GM12878 (cell line): ENCODE measurements around the gene LYSMD2. TPM values are rescaled to one million over a fixed set of nuclear protein-coding genes. Genes with fewer than 3 reads are reported as not detected.

Source experiments
- ASH2L ChIP-seq: fragments of 300-600, 200-600 bp; sonication (generic); IDR thresholded peaks from 2 replicates; pipeline ENCODE4 v1.6.1; 2017; ENCODE audit warnings: low read depth, mild to moderate bottlenecking, borderline replicate concordance
- CHD4 ChIP-seq: fragments of 200-600 bp; sonication (generic); IDR thresholded peaks from 2 replicates; pipeline ENCODE4 v1.6.1; 2016; ENCODE audit warnings: mild to moderate bottlenecking
- ETV6 ChIP-seq, 2 experiments: fragments of 450-650 bp in 1 of 2; IDR thresholded peaks in 1 of 2; conservative IDR thresholded peaks in 1 of 2; 2 replicates each; pipeline ENCODE4 v1.6.1; 2014; ENCODE audit warnings: antibody characterized with exemption in 1 of 2, borderline replicate concordance in 1 of 2, low read depth in 1 of 2, mild to moderate bottlenecking in 1 of 2, moderate library complexity in 1 of 2
- FOXM1 ChIP-seq: IDR thresholded peaks from 2 replicates; pipeline ENCODE4 v1.6.1; 2012; ENCODE audit warnings: low read depth, mild to moderate bottlenecking, inconsistent platforms, low read length, moderate library complexity
- GATAD2B ChIP-seq: fragments of 450-650 bp; conservative IDR thresholded peaks from 2 replicates; pipeline ENCODE4 v1.6.1; 2017; ENCODE audit warnings: low read depth, mild to moderate bottlenecking, moderate library complexity
- IRF5 ChIP-seq: fragments of 450-650 bp; IDR thresholded peaks from 2 replicates; pipeline ENCODE4 v1.6.1; 2017; ENCODE audit warnings: borderline replicate concordance
- KLF5 ChIP-seq: fragments of 450-650 bp; IDR thresholded peaks from 2 replicates; pipeline ENCODE4 v1.6.1; 2014; ENCODE audit warnings: mild to moderate bottlenecking; ENCODE audit not compliant: partially characterized antibody
- POLR2A ChIP-seq: IDR thresholded peaks from 2 replicates; pipeline ENCODE4 v1.6.1; 2011; ENCODE audit warnings: low read depth, mild to moderate bottlenecking, low read length
- SMC3 ChIP-seq: IDR thresholded peaks from 2 replicates; pipeline ENCODE4 v1.6.1; 2011; ENCODE audit warnings: low read length, improper control_type of control experiment, borderline replicate concordance
- TARDBP ChIP-seq: IDR thresholded peaks from 2 replicates; pipeline ENCODE4 v1.6.1; 2016; ENCODE audit warnings: borderline replicate concordance
- TCF7 ChIP-seq: IDR thresholded peaks from 2 replicates; pipeline ENCODE4 v1.6.1; 2014; ENCODE audit warnings: antibody characterized with exemption, borderline replicate concordance
- ZBTB11 ChIP-seq: fragments of 450-650 bp; formaldehyde crosslinking; IDR thresholded peaks from 2 replicates; pipeline ENCODE4 v1.5.0; 2022; ENCODE audit warnings: mild to moderate bottlenecking, missing genetic modification characterization
- ZNF687 ChIP-seq: fragments of 450-650 bp; IDR thresholded peaks from 2 replicates; pipeline ENCODE4 v1.6.1; 2017; ENCODE audit warnings: mild to moderate bottlenecking, moderate library complexity
- polyA plus RNA-seq, 11 experiments: library from polyadenylated mRNA; depleted of rRNA in 4 of 11; unstranded in 6 of 11; stranded (reverse) in 5 of 11; fragments of >200 nt; fragmentation: Nextera tagmentation in 4 of 11; fragmentation: Illumina TruSeq in 1 of 11; extraction: Ambion mirVana in 4 of 11; extraction: Trizol in 1 of 11; gene quantifications; 1 replicate in 1 of 11; 2 replicates in 10 of 11; pipeline versions ENCODE4 v1.2.1 to v1.2.3, GENCODE V29; 2011 to 2016; ENCODE audit warnings: inconsistent platforms in 2 of 11, missing spikeins in 2 of 11, low read depth in 1 of 11
- total RNA-seq, 4 experiments: library from RNA; depleted of rRNA in 3 of 4; stranded (reverse); fragments of >200 nt in 3 of 4; fragmentation: Illumina TruSeq in 1 of 4; extraction: Trizol in 1 of 4; gene quantifications; 2 replicates each; pipeline versions ENCODE4 v1.2.1 to v1.2.3, GENCODE V29; 2013 to 2021
- TF ChIP-seq, protein P1 (sequence below): fragments of 450-650 bp; IDR thresholded peaks from 2 replicates; pipeline ENCODE4 v1.6.1; 2016; ENCODE audit warnings: mild to moderate bottlenecking
- TF ChIP-seq, protein P2 (sequence below): fragments of 450-650 bp; IDR thresholded peaks from 2 replicates; pipeline ENCODE4 v1.6.1; 2017; ENCODE audit warnings: mild to moderate bottlenecking, moderate library complexity

LYSMD2 gene
- total and polyA plus RNA-seq, 10 of the 15 experiments (the other 5 are each of a cell fraction or from before 2014, with no cell fraction given): 30.5 to 61.3 (median 45.4) TPM

- no peak for TF ChIP-seq ZNF687
- TF ChIP-seq GATAD2B: no peak
- no peak for TF ChIP-seq POLR2A
- TF ChIP-seq ASH2L: no peak
- TF ChIP-seq IRF5: no peak
- TF ChIP-seq, protein P1, sequence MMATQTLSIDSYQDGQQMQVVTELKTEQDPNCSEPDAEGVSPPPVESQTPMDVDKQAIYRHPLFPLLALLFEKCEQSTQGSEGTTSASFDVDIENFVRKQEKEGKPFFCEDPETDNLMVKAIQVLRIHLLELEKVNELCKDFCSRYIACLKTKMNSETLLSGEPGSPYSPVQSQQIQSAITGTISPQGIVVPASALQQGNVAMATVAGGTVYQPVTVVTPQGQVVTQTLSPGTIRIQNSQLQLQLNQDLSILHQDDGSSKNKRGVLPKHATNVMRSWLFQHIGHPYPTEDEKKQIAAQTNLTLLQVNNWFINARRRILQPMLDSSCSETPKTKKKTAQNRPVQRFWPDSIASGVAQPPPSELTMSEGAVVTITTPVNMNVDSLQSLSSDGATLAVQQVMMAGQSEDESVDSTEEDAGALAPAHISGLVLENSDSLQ: no peak
- TF ChIP-seq, protein P2, sequence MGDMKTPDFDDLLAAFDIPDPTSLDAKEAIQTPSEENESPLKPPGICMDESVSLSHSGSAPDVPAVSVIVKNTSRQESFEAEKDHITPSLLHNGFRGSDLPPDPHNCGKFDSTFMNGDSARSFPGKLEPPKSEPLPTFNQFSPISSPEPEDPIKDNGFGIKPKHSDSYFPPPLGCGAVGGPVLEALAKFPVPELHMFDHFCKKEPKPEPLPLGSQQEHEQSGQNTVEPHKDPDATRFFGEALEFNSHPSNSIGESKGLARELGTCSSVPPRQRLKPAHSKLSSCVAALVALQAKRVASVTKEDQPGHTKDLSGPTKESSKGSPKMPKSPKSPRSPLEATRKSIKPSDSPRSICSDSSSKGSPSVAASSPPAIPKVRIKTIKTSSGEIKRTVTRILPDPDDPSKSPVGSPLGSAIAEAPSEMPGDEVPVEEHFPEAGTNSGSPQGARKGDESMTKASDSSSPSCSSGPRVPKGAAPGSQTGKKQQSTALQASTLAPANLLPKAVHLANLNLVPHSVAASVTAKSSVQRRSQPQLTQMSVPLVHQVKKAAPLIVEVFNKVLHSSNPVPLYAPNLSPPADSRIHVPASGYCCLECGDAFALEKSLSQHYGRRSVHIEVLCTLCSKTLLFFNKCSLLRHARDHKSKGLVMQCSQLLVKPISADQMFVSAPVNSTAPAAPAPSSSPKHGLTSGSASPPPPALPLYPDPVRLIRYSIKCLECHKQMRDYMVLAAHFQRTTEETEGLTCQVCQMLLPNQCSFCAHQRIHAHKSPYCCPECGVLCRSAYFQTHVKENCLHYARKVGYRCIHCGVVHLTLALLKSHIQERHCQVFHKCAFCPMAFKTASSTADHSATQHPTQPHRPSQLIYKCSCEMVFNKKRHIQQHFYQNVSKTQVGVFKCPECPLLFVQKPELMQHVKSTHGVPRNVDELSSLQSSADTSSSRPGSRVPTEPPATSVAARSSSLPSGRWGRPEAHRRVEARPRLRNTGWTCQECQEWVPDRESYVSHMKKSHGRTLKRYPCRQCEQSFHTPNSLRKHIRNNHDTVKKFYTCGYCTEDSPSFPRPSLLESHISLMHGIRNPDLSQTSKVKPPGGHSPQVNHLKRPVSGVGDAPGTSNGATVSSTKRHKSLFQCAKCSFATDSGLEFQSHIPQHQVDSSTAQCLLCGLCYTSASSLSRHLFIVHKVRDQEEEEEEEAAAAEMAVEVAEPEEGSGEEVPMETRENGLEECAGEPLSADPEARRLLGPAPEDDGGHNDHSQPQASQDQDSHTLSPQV: no peak
- TF ChIP-seq FOXM1: peak; percentile 21; the same call in 1 of the 2 replicates
- no peak for TF ChIP-seq TCF7
- TF ChIP-seq KLF5: no peak
- TF ChIP-seq CHD4: no peak
- TF ChIP-seq TARDBP: no peak
- no peak for TF ChIP-seq ZBTB11 (CRISPR knock-in tag)
- peak in 1 of 2 experiments; percentile 70; a peak in 1 of 4 replicates for TF ChIP-seq ETV6 (conservative IDR thresholded peaks at IDR 0.05 in 1 of 2, IDR thresholded peaks at IDR 0.05 in 1 of 2; ENCODE audit: borderline replicate concordance in 1 of 2, low read depth in 1 of 2)
- no peak for TF ChIP-seq SMC3
Observed at GRCh38 chr15:51736069-51736468, 1.4 kb downstream of the LYSMD2 start (continued).
